CD4-positive, alpha-beta T cell treated with Interleukin-15 for 4 hours (primary cell): Measurements from ENCODE around the gene ABHD3.
"Not testable (repeated sequence)": the region's sequence is repeated elsewhere in the genome, so short reads cannot be mapped to it uniquely, and the experiment has no call there.

Source experiments
- DNase-seq: peaks from one replicate; pipeline ENCODE4 v3.0.0-alpha.2; 2020; ENCODE audit warnings: low spot score

ABHD3 gene, protein sequence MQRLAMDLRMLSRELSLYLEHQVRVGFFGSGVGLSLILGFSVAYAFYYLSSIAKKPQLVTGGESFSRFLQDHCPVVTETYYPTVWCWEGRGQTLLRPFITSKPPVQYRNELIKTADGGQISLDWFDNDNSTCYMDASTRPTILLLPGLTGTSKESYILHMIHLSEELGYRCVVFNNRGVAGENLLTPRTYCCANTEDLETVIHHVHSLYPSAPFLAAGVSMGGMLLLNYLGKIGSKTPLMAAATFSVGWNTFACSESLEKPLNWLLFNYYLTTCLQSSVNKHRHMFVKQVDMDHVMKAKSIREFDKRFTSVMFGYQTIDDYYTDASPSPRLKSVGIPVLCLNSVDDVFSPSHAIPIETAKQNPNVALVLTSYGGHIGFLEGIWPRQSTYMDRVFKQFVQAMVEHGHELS

DNA sequence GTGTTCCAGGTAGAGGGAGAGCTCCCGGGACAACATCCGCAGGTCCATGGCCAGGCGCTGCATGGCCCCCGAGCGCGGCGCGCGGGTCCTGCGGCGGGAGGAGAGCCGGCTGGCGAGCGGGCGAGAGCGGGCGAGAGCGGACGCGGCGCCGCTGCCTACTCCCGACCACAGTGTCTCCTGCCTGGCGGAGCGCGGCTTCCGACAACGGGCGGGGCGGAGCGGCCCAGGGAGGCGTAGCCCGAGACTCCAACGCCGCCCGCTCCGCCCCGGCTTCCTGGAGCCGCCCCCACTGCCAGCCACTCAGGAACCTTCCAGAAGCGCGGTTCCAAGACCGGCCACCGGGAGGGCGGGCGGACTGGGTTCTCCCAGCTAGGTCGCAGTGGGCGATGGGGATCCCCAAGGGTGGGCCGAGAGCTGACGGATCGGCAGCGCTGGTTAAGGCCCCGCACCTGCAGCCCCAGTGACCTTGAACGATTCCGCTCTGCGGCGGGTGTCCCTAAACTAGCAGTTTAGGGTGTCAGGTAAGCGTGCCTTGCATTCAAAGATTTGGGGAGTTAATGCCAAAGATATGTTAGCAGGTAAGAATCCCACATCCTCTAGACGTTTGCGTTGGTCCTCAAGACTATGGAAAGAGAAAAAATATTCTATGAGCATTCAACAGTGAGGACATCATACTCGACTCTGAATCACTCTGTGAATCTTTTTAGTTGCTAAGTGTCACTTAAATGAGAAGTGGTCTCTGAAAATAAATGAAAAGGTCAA, at the start of gene ABHD3:
ABHD3 (minus strand) TSS at position 172 of the 762 bp plus-strand sequence; CDS start at position 63, 109 bp downstream.
- peak; percentile 88 for DNase-seq

DNA sequence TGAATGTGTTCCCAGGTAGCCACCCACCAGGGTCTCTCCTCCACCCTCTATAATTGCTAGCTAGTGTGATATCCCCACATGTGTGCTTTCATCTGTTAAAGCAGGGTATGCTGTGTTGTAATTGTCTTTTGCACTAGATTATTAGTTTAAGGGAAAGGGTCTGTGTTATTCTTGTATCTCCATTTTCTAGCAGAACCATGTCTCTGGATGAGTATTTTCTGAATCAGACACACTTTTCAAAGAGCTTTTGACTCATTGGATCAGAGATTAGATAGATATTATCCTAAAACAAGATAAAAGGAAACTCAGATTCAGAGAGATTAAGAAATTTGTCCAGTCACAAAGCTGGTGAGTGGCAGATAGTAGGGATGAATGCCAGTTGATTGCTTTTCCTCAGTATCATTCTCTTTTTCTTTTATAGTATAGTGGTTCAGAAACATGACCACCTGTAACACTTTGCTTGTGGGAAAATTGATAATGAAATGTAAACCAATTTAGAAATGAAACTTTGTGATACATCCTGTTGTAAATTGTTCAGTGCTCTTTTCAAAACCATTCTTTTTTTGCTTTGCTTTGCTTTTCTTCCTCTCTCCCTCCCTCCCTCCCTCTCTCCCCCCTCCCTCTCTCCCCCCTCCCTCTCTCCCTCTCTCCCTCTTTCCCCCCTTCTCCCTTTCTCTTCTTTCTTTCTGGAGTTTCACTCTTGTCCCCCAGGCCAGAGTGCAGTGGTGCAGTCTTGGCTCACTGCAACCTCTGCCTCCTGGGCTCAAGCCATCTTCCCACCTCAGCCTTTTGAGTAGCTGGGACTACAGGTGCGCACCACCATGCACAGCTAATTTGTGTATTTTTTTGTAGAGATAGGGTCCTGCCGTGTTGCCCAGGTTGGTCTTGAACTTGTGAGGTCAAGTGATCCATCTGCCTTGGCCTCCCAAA, 43.5 kb upstream of the ABHD3 start:
- DNase-seq: no peak

DNA sequence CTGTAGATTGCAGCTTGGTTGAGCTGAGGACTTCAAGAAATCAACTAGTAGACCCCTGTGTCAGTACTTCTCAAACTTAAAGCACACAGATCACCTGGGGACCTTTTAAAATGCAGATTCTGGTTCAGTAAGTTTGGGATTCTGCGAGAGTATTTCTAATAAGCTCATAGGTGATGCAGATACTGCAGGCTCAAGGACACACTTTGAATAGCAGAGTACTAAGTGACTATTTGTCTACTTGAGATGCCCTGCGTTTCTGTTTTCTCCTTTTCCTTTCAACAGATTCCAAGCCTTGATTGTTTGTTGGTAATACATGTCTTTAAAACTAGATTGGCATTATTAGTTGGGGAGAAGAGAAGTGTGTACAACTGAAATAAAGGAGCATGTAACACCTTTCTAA, 42.7 kb upstream of the ABHD3 start:
- no peak for DNase-seq

DNA sequence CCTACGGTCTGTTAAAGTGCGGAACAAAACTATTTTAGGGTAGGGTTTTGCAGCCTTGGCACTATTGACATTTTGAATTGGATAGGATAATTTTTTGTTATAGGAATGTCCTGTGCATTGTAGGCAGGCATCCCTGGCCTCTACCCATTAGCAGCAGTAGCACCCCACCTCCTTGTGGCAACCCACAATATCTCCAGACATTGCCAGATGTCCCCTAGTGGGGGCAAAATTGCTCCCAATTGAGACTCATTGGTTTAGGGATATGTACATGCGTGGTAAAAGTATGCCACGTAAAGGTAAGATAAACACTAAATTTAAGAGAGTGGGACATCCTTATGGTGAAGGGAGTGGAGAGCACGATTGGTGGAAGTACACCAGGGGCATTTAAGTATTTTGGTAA, 40.7 kb upstream of the ABHD3 start:
- no peak for DNase-seq

DNA sequence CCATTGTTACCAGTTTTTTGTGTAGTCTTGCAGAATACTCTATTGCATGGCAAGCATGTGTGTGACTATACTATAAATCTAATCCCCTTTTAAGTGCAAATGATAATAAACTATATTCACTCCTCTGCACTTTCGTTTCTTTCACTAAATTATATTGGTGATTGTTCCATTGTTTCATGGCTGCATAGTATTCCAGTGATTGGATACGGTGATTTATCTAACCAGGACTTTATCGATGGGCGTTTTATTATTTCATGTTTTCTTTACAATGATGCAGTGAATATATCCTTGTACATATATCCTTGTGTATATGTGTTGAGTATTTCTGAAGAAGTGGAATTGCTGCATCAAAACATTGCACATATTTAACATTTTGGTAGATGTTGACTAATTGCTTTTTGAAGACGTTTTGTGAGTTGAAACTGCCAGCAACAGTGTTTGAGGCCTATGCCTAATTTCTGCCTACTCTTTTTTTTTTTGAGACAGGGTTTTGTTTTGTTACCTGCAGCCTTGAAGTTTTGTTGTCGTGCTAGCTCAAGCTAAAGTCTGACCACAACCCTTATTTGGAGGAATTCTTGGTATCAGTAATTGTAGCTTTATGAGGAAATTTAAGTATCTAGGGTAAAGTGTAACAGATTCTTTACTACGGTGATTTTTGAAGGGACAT, 38.7 kb upstream of the ABHD3 start:
- DNase-seq: peak; percentile 61

DNA sequence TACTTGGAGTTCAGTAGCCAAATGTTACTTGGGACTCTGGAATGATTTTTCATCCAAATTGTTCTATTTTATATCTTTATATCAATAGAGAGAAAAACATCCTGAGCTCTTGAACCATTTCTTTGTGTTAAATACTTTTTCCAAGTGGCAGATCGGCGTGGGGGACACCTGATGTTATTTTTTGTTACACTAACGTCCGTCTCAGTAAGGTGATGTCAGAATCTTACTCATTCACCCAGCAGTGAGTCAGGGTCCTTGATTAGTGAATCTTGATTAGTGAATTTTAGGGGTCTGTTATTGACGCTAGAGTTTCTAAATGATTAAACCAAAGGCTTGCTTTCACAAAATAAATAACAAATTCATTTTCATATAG, 37.7 kb upstream of the ABHD3 start:
- peak; percentile 20 for DNase-seq

DNA sequence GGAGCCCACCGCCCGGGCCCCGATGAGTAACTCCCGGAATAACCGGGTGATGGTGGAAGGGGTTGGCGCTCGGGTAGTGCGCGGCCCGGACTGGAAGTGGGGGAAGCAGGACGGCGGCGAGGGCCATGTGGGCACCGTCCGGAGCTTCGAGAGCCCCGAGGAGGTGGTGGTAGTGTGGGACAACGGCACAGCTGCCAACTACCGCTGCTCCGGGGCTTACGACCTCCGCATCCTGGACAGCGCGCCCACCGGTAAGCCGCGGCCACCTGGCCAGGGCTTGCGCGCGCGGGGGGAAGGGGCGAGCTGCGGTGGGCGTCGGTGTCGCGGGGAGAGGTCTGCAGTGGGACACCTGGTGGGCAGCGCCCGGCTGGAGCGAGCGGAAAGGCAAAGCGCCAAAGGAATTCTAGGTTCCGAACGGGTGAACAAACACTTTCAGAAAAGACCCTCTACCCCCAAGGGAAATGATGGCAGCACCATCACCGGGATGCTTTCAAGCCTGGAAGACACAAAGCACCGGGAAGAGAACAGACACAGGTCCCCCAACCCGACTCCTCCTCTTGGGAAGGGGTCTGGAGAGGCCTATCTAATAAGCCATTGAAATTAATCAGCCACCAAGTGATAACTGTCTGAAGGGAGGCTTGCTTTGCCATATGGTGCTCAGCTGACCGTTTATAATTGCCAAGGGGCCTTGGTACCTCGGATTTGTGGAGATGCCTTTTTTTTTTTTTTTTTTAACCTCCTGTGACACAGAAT, 37.2 kb upstream of the ABHD3 start:
- DNase-seq: no peak

DNA sequence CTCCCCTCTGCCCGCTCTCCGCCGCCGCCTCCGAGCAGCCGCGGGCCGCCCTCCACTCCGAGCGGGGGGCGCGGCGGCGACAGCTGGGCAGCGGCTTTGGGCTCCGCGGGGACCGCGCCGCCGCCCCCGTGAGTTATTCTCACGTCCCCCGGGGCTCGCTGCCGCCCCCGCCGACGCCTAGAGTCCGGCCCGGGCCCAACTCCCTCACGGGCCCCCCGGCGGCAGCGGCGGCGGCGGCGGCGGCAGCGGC, 36.7 kb upstream of the ABHD3 start:
- DNase-seq: no peak

DNA sequence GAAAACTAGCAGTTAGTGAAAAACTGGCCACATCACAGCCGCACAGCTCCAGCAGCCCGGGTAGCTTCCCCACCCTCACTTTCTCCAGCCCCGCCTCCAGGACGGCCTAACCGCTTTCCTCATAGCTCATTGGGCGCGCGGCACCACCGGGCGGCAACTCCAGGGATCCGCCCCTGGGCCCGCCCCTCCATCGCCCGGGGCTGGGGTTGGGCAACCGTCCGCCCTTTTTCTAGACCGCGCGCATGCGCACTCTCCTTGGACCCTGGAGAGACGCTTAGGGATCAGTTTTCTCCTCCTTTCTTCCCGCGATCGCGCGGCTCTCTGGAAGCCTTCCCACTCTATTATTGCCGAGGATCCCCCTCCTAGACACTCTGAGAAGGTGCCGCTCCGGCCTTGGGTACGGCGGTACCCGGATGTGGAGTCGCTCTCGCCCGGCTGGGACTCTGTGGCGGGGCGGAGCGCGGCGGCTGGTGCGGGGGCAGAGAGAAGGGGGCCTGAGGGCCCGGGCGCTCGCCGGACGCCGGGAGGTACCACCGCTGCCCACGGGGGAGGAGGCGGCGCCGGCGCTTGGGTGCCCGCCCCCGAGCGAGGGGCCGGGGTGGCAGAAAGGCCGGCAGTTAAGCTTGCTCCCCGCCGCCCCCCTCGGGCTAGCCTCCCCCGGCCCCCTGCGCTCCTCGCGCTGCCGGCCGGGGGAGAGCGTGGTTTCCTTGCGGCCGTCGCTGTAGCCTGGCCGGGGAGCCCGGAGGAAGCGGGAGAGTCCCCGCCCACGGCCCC, 36.2 kb upstream of the ABHD3 start, which contains the start of gene MIB1:
MIB1 (plus strand) TSS at position 255 of the 774 bp plus-strand sequence. CDS start 792 bp downstream, outside the sequence.
- DNase-seq: peak; percentile 97

DNA sequence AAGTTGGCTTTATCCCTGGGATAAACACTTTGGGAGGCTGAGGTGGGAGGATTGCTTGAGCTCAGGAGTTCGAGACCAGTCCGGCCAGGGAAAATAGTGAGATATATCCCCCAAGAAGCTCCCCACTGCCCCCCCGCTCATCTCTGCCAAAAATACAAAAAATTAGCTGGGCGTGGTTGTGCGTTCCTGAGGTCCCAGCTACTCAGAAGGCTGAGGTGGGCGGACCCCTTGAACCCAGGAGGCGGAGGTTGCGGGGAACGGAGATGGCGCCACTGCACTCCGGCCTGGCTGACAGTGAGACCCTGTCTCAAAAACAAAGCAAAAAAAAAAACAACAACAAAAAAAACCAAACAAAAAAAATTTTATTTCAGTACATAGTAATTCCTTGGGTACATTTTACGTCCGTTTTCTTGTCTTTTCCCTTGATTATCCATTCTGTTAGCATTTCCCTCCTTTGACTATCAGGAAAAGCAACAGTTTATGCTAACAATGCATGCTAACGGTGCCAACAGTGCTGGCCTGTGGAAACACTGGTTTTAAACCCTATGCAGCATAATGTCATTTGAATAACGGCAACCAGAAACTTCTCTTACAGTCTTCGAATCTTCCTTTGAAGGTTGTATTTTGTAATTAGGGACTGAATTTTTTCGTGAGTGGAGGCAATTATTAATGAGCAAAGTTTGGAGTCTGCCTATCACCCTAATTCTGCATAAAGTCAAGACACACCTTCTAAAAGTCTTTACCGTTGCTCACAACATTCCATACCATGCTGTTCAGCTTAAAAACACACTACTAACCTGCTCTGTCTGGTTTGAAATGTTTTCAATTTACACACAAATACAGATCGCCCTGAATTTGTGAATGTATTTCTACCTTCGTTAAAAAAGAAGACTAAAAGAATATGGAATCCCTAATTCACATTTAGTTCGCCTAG, 35.3 kb upstream of the ABHD3 start:
- DNase-seq: no peak

DNA sequence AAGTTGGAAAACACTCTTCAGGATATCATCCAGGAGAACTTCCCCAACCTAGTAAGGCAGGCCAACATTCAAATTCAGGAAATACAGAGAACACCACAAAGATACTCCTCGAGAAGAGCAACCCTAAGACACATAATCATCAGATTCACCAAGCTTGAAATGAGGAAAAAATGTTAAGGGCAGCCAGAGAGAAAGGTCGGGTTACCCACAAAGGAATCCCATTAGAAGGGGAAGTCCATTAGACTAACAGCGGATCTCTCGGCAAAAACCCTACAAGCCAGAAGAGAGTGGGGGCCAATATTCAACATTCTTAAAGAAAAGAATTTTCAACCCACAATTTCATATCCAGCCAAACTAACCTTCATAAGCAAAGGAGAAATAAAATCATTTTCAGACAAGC, 32.4 kb upstream of the ABHD3 start:
- not testable (repeated sequence) for DNase-seq

DNA sequence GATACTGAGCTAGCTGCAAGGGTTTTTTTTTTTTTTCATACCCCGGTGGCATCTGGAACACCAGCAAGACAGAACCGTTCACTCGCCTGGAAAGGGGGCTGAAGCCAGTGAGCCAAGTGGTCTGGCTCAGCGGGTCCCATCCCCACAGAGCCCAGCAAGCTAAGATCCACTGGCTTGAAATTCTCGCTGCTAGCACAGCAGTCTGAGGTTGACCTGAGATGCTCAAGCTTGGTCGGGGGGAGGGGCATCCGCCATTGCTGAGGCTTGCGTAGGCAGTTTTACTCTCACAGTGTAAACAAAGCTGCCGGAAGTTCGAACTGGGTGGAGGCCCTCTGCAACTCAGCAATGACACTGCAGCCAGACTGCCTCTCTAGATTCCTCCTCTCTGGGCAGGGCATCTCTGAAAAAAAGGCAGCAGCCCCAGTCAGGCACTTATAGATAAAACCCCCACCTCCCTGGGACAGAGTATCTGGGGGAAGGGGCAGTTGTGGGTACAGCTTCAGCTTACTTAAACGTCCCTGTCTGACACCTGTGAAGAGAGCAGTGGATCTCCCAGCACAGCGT, 31.0 kb upstream of the ABHD3 start:
- DNase-seq: peak; percentile 59

DNA sequence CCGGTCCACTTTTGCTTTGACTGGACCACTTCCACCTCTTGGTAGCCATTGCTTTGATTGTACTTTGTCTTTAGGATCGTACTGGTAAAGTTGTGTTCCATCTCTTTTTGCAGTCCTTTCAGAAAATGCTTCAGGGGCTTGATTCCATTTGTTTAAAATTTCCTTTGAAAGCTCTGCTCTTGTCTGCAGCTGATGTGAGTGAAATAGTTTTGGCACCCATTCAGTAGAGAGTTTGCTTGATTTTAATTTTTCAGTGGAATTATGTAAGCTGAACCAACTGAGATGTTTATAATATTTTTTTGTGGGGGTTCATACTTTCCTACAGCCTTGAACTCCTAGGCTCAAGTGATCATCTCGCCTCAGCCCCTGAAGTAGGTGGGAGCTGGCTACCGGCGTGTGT, 28.4 kb upstream of the ABHD3 start:
- no peak for DNase-seq

DNA sequence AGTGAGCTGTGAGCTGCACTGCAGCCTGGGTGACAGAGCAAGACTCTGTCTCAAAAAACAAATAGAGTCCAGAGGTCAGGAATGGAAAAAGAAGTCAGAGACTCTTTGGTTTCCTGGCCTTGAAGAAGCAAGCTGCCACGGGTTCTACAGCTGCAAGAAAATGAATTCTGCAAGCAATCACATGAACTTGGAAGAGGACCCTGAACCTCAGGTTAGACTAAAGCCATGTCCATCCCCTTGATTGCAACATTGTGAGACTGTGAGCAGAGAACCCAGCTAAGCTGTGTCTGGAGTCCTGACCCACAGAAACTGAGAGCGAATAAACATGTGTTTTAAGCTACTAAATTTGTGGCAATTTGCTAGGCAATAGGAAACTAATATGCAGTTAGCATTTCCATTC, 23.1 kb upstream of the ABHD3 start:
- no peak for DNase-seq

DNA sequence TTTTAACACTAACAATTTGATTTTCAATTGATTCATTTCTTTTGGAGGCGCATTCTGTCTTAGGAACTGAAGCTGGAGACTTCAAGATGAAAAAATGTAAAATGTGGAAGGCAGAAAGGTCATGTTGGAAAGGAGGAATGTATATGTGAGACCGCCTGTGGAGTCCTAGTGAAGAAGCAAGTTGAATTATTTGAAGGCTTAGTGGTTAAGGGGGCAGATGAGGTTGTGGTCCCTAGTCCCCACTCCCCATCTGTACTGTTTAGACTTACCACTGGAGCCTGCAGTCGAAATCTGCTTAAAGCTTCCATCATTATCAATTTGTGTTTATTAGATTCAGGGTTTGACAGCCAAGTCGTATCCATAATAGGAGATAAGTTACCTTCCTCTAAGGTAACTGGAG, 20.6 kb upstream of the ABHD3 start:
- no peak for DNase-seq

DNA sequence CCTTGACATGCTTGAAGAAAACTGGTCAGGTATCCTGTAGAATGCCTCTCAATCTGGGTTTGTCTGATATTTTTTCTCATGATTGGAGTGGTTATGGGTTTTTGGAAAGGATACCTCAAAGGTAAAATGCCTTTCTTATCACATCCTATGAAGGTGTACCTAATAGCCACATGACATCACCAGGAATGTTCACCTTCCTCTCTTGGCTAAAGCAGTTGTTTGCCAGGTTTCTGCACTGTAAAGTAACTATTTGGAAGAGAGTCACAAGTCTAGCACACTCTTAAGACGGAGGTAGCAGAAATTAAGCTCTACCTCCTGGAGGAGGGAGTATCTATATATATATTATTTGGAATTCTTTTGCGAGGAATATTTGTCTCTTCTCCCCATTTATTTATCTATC, 18.1 kb upstream of the ABHD3 start:
- DNase-seq: no peak

DNA sequence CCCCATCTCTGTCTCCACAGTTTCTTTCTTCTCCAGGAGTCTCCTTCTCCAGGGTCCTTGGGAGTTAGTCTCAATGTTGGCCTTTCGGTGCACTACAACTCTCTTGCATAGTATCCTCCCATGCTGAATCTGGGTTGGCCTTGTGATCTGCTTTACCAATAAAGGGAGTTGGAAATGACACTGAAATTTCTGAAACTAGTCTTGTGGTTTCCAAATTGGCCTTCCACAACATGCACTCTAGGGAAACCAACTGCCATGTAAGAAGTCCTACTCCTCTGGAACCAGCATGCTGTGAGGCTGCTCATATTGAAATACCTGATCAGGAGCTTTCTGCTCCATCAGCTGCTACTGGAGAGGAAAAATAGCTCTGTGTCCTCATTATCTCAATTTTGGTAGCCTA, 9.9 kb upstream of the ABHD3 start:
- no peak for DNase-seq

DNA sequence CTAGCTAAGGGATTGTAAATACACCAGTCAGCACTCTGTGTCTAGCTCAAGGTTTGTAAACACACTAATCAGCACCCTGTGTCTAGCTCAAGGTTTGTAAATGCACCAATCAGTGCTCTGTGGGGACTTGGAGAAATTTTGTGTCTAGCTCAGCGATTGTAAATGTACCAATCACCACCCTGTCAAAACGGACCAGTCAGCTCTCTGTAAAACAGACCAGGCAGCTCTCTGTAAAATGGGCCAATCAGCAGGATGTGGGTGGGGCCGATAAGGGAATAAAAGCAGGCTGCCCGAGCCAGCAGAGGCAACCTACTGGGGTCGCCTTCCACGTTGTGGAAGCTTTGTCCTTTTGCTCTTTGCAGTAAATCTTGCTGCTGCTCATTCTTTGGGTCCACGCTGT, 2.6 kb upstream of the ABHD3 start:
- not testable (repeated sequence) for DNase-seq

DNA sequence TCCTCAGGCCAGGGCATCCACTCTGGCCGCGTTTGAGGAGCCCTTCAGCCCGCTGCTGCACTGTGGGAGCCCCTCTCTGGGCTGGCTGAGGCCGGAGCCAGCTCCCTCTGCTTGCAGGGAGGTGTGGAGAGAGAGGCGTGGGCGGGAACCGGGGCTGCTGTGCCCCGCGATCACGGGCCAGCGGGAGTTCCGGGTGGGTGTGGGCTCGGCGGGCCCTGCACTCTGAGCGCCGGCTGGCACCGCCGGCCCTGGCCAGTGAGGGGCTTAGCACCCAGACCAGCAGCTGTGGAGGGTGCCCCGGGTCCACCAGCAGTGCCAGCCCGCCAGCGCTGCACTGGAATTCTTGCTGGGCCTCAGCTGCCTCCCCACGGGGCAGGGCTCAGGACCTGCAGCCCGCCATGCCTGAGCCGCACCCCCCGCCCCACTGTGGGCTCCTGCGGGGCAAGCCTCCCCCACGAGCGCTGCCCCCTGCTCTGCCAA, 1.9 kb upstream of the ABHD3 start:
- DNase-seq: no peak
